ENCODE results near the gene WDR1. TPM values are rescaled to one million over a fixed set of nuclear protein-coding genes. Genes with fewer than 3 reads are reported as not detected.
A peak's percentile ranks its signal among the peaks of the same experiment; 100 is the strongest.

WDR1 gene
- total RNA-seq, 1 donor from 2014 or later, result 156 TPM

GRCh38 chr4:10114607-10115006 is 2.0 kb downstream of the WDR1 start:
- DNase-seq (ENCODE audit: low read depth), result no peak

GRCh38 chr4:10114147-10114546 is 2.5 kb downstream of the WDR1 start:
- DNase-seq (ENCODE audit: low read depth), result no peak

- DNase-seq (ENCODE audit: low read depth), result no peak
Measured at GRCh38 chr4:10113362-10114047, 3.1 kb downstream of the WDR1 start.

- DNase-seq (ENCODE audit: low read depth), result no peak
Measured at GRCh38 chr4:10112658-10113284, 3.8 kb downstream of the WDR1 start.

GRCh38 chr4:10111067-10111801 is 5.4 kb downstream of the WDR1 start:
- no peak for DNase-seq (ENCODE audit: low read depth)

GRCh38 chr4:10109995-10110670 is 6.5 kb downstream of the WDR1 start:
- no peak for DNase-seq (ENCODE audit: low read depth)

- peak; percentile 68 for DNase-seq (ENCODE audit: low read depth)
Measured at GRCh38 chr4:10108818-10109783, 7.5 kb downstream of the WDR1 start.

- no peak for DNase-seq (ENCODE audit: low read depth)
Measured at GRCh38 chr4:10108391-10108790, 8.2 kb downstream of the WDR1 start.

GRCh38 chr4:10107111-10108091 is 9.2 kb downstream of the WDR1 start:
- DNase-seq (ENCODE audit: low read depth), result no peak

- peak; percentile 95 for DNase-seq (ENCODE audit: low read depth)
Measured at GRCh38 chr4:10106421-10107039, 10.1 kb downstream of the WDR1 start.

GRCh38 chr4:10105920-10106319 is 10.7 kb downstream of the WDR1 start:
- no peak for DNase-seq (ENCODE audit: low read depth)

GRCh38 chr4:10105421-10105820 is 11.2 kb downstream of the WDR1 start:
- no peak for DNase-seq (ENCODE audit: low read depth)

- DNase-seq (ENCODE audit: low read depth), result no peak
Measured at GRCh38 chr4:10104991-10105276, 11.7 kb downstream of the WDR1 start.

GRCh38 chr4:10104211-10104990 is 12.2 kb downstream of the WDR1 start:
- DNase-seq (ENCODE audit: low read depth), result peak; percentile 38

- DNase-seq (ENCODE audit: low read depth), result no peak
Measured at GRCh38 chr4:10102474-10103332, 13.9 kb downstream of the WDR1 start.

GRCh38 chr4:10101671-10102473 is 14.7 kb downstream of the WDR1 start:
- DNase-seq (ENCODE audit: low read depth), result no peak
